ENCODE measurements around the gene RNF115. TPM values are rescaled to one million over a fixed set of nuclear protein-coding genes. Genes with fewer than 3 reads are reported as not detected.
"Not testable (repeated sequence)": the region's sequence is repeated elsewhere in the genome, so short reads cannot be mapped to it uniquely, and the experiment has no call there.

The RNF115 gene
- total RNA-seq, 1 donor from 2014 or later, result 13.9 TPM

GRCh38 chr1:145720556-145720877 lies 103.4 kb downstream of the RNF115 start:
- no peak for DNase-seq (ENCODE audit: low spot score in 2 of 2, unreplicated experiment in 2 of 2)
- H3K27me3 Mint-ChIP-seq (ENCODE audit: low read depth), result peaks cover 13% of the 10 kb centered on the region
- no peak for TF ChIP-seq CTCF (IDR thresholded peaks at IDR 0.05; ENCODE audit: unreplicated experiment)
- H3K4me3 Mint-ChIP-seq, result peak overlapping the region; percentile 55
- no peaks in the 10 kb centered on the region for H3K36me3 Mint-ChIP-seq
- peaks cover 11% of the 10 kb centered on the region for H3K4me1 Mint-ChIP-seq
- H3K9me3 Mint-ChIP-seq, result no peaks in the 10 kb centered on the region
- no peak overlapping the region for H3K27ac Mint-ChIP-seq

GRCh38 chr1:145719230-145720079 lies 104.4 kb downstream of the RNF115 start, which contains the start of gene CD160:
Gene CD160 (plus strand): TSS chr1:145719499. CDS start chr1:145728328, 8,829 bp downstream.
- Mint-ChIP-seq H3K4me3 (no peak within 1 kb of the TSS), H3K27ac (no peak within 1 kb of the TSS), H3K36me3 (no peaks in the 10 kb centered on the region), H3K9me3 (no peaks in the 10 kb centered on the region), H3K4me1 (peaks cover 11% of the 10 kb centered on the region), H3K27me3 (ENCODE audit: low read depth) (peaks cover 13% of the 10 kb centered on the region)
- DNase-seq (ENCODE audit: low spot score in 2 of 2, unreplicated experiment in 2 of 2), result no peak
- no peak for TF ChIP-seq CTCF (IDR thresholded peaks at IDR 0.05; ENCODE audit: unreplicated experiment)

- not testable (repeated sequence) for H3K9me3 Mint-ChIP-seq; H3K27ac Mint-ChIP-seq; H3K4me3 Mint-ChIP-seq; DNase-seq (ENCODE audit: low spot score in 2 of 2, unreplicated experiment in 2 of 2); H3K36me3 Mint-ChIP-seq
- Mint-ChIP-seq H3K27me3 (ENCODE audit: low read depth) (peaks cover 13% of the 10 kb centered on the region), H3K4me1 (peaks cover 11% of the 10 kb centered on the region)
Observed at GRCh38 chr1:145718465-145718864, 105.4 kb downstream of the RNF115 start.

GRCh38 chr1:145717833-145718232 lies 106.1 kb downstream of the RNF115 start:
- DNase-seq (ENCODE audit: low spot score in 2 of 2, unreplicated experiment in 2 of 2), result no peak
- Mint-ChIP-seq H3K4me1 (peaks cover 11% of the 10 kb centered on the region), H3K4me3 (no peak overlapping the region), H3K36me3 (no peaks in the 10 kb centered on the region), H3K9me3 (no peaks in the 10 kb centered on the region), H3K27ac (no peak overlapping the region), H3K27me3 (ENCODE audit: low read depth) (peaks cover 10% of the 10 kb centered on the region)
- TF ChIP-seq CTCF (IDR thresholded peaks at IDR 0.05; ENCODE audit: unreplicated experiment), result no peak

- Mint-ChIP-seq H3K4me3 (no peak overlapping the region), H3K9me3 (no peaks in the 10 kb centered on the region), H3K36me3 (no peaks in the 10 kb centered on the region), H3K27me3 (ENCODE audit: low read depth) (peaks cover 9% of the 10 kb centered on the region), H3K4me1 (peaks cover 11% of the 10 kb centered on the region), H3K27ac (no peak overlapping the region)
- no peak for DNase-seq (ENCODE audit: low spot score in 2 of 2, unreplicated experiment in 2 of 2)
- TF ChIP-seq CTCF (IDR thresholded peaks at IDR 0.05; ENCODE audit: unreplicated experiment), result no peak
Observed at GRCh38 chr1:145716641-145717345, 107.1 kb downstream of the RNF115 start.

GRCh38 chr1:145714524-145715111 lies 109.3 kb downstream of the RNF115 start:
- Mint-ChIP-seq H3K9me3 (no peaks in the 10 kb centered on the region), H3K36me3 (no peaks in the 10 kb centered on the region), H3K4me1 (peaks cover 15% of the 10 kb centered on the region), H3K4me3 (no peak overlapping the region), H3K27me3 (ENCODE audit: low read depth) (no peaks in the 10 kb centered on the region), H3K27ac (no peak overlapping the region)
- no peak for DNase-seq (ENCODE audit: low spot score in 2 of 2, unreplicated experiment in 2 of 2)
- TF ChIP-seq CTCF (IDR thresholded peaks at IDR 0.05; ENCODE audit: unreplicated experiment), result no peak

Data from mesothelial cell of epicardium (in vitro differentiated cells).